Measurements from ENCODE around the gene SLFN14.
"Not testable (repeated sequence)": the region's sequence is repeated elsewhere in the genome, so short reads cannot be mapped to it uniquely, and the experiment has no call there.

Gene SLFN14

DNA sequence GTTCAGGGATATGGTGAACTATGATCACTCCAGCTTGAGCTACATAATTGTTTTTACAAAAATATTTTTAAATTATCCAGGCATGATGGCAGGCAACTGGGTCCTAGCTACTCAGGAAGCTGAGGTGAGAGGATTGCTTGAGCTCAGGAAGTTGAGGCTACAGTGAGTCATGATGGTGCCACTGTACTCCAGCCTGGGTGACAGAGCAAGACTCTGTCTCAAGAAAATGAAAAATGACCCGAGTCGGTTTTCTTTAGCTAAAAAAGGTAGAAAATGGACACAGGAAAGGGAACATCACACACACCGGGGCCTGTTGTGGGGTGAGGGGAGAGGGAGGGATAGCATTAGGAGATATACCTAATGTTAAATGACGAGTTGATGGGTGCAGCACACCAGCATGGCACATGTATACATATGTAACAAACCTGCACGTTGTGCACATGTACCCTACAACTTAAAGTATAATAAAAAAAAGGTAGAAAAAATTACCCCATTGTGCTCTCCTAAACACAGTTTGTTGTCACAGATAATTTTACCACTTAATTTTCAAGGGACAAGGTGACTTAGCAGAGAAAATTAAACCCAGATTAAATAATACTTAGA lies 38.9 kb downstream of the SLFN14 start:
- DNase-seq (ENCODE audit: low spot score): not testable (repeated sequence)

DNA sequence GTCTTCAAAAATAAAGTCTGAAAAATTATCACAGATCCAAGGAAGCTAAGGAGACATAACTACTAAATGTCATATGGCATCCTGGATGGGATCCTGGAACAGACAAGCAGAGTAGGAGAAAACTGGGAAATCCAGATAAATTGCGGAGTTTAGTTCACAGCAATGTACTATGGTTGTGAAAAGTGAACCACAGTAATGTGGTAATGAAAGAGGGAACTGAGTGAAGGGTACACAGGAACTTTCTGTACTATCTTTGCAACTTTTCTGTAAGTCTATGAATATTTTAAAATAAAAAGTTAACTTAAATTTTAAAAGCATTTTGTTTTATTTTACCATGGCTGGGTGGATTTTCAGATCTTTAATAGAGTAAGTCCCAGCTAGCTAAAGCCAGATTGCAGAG lies 39.5 kb downstream of the SLFN14 start:
- no peak for DNase-seq (ENCODE audit: low spot score)

DNA sequence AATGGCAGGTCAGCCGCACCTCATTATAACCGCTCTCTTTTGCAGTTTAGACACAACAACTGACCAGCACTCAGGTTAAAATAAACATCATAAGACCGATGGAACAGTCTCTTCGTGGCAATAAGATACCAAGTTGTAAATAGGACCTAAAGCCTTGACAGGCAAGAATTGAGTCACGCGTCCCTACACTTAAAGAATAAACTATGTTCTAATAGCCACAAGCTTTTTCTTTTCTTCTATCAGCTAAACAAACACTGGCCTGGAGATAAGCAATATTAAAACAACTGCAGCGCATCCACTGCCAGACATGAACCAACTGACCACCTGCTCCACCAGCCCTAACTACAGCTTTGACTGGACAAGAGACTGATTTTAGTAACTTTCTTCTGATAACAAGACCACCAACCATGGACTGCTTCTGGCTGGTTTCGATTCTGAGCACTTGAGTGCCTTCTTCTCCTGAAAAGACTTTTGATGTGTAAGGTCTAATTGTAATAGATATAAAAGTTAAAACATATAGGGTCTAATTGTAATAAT lies 40.6 kb downstream of the SLFN14 start:
- no peak for DNase-seq (ENCODE audit: low spot score)

DNA sequence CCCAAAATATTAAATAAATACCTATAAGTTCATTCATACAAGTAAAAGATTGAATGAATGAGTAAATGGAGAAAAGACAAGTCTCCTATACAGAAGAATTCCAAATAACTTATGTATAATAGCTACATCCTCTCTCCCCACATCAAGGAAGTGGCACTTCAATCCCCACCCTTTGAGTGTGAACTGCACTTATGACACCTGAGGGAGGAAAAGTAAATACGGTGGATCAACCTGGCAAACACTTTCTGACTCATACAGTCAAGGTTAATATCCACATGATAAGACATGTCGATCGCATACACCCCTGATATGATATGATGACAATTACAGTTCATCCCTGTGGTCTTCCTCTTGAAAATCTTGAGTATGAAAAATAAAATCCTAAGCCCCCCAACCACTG lies 41.2 kb downstream of the SLFN14 start:
- DNase-seq (ENCODE audit: low spot score): no peak

DNA sequence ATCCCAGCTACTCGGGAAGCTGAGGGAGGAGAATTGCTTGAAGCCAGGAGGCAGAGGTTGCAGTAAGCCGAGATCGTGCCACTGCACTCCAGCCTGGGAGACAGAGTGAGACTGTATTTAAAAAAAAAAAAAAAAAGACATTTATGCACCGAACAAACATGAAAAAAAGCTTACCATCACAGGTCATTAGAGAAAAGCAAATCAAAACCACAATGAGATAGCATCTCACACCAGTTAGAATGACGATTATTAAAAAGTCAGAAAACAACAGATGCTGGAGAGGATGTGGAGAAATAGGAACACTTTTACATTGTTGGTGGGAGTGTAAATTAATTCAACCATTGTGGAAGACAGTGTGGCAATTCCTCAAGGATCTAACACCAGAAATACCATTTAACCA lies 42.2 kb downstream of the SLFN14 start:
- not testable (repeated sequence) for DNase-seq (ENCODE audit: low spot score)

DNA sequence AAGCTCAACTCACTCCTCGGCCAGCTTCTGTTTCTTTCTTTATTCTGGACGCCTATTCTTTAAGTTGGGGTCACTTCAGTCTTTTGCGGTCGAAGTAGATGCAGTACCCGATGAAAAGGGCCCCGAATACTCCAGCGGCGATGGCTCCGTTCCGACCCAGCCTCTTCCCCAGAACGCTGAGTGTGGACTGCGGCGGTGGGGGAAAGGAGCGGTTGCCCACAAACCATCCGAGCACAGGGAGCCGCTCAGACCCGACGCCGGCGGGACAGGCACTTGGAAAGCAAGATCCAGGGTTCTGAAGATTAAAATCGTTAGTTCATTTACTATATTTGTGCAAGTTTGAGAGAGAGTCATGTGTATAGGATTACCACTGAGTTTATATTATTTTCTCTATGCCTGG lies 45.6 kb downstream of the SLFN14 start:
- no peak for DNase-seq (ENCODE audit: low spot score)

DNA sequence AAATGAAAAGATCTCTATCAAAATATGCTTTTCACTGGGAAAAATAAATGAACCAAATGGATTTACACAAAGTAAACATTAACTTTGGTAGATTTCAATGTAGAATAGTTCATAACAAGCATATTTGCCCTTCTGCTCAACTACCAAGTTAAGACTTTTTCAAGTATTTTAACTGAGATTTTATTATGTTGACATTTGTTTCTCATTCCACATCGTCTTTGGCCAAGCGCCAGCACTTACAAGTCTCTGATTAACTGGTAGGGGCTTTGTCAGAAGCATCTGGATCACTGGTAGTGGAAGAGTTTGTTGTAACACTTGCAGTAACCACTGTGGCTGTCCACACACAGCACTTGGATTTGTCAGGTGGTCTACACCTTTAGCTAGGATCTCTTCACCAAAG lies 46.1 kb downstream of the SLFN14 start:
- DNase-seq (ENCODE audit: low spot score): no peak
